GM12864 (cell line): ENCODE data around the gene CSDE1.

Source experiments
- DNase-seq: peaks from one replicate; pipeline ENCODE4 v3.0.0-alpha.2; 2011; ENCODE audit warnings: low read depth
- H3K4me3 ChIP-seq: 2 replicates; pipeline ENCODE4 v1.5.1; 2011; ENCODE audit warnings: mild to moderate bottlenecking, low read depth, low read length, control low read depth
- CTCF ChIP-seq: IDR thresholded peaks from 2 replicates; pipeline ENCODE4 v1.5.1; 2011; ENCODE audit warnings: low read depth, mild to moderate bottlenecking, moderate library complexity, low read length, control low read depth, inconsistent platforms; ENCODE audit errors: missing control alignments

CSDE1 gene

GRCh38 chr1:114666954-114667353, 90.8 kb downstream of the CSDE1 start:
- no peak overlapping the region for H3K4me3 ChIP-seq
- DNase-seq, result no peak
- TF ChIP-seq CTCF, result no peak
